Limb (tissue), 2 donors: ENCODE results near the gene RAMP3.
A peak's percentile ranks its signal among the peaks of the same experiment; 100 is the strongest.
"Not testable (repeated sequence)": the region's sequence is repeated elsewhere in the genome, so short reads cannot be mapped to it uniquely, and the experiment has no call there.

Experiments used
- DNase-seq, 2 donors: peaks; one replicate each; pipeline ENCODE4 v3.0.0-alpha.2; 2016; ENCODE audit errors: extremely low spot score in 2 of 2

Gene RAMP3, protein sequence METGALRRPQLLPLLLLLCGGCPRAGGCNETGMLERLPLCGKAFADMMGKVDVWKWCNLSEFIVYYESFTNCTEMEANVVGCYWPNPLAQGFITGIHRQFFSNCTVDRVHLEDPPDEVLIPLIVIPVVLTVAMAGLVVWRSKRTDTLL

DNA sequence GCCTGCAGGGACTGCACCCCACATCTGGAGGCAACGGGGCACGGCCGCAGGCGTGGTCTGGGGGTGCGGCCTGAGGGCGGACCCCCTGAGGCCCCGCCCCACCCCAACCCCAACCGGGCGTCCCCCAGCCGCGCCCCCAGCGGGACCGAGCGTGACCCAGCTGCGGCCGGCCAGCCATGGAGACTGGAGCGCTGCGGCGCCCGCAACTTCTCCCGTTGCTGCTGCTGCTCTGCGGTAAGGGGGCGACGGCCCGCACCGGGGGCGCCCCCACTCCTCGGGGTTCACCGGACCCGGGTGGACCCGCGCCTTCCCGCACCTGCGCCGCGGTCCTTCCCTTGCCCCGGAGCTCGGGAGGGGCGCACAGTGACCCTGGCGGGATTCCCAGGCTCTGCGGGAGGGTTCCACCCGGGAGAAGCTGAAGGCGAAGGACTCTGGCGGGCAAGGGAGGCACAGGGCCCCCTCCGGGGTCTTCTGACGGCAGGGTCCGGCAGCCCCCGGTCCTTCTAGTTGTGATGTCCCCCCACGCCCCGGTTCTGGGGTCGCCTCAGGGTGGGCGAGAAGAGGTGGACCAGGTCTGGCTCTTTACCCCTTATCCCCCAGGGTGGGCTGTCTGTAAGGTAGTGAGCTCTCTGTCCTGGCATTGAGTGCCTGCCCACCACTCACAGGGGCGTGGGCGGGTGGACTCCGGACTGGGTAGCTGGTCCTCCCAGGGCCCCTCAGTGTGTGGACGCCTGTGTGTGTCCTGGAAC is at the start of gene RAMP3:
Gene RAMP3 (plus strand): TSS at position 139 of the 749 bp plus-strand sequence. CDS start 38 bp downstream, at position 177.
- no peak for DNase-seq

DNA sequence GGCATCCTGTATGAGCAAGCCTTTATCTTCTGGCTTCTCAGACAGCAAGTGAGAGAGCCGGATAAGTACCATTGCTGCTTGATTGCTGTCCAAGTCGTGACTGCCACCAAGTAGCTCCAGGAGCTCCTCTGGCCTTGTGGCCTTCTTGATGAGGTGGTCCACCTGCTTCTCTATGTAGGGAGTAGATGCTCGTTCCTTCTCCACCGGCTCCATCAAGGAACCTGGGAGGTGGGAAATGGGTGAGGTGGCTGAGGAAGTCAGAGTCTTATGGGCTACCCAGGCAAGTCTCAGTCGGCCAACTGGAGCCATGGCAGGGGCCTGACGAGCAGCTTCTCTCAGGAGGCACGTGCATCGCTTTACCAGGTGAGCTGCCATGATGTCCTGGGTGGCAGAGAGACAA is 48.7 kb upstream of the RAMP3 start:
- DNase-seq, result no peak

DNA sequence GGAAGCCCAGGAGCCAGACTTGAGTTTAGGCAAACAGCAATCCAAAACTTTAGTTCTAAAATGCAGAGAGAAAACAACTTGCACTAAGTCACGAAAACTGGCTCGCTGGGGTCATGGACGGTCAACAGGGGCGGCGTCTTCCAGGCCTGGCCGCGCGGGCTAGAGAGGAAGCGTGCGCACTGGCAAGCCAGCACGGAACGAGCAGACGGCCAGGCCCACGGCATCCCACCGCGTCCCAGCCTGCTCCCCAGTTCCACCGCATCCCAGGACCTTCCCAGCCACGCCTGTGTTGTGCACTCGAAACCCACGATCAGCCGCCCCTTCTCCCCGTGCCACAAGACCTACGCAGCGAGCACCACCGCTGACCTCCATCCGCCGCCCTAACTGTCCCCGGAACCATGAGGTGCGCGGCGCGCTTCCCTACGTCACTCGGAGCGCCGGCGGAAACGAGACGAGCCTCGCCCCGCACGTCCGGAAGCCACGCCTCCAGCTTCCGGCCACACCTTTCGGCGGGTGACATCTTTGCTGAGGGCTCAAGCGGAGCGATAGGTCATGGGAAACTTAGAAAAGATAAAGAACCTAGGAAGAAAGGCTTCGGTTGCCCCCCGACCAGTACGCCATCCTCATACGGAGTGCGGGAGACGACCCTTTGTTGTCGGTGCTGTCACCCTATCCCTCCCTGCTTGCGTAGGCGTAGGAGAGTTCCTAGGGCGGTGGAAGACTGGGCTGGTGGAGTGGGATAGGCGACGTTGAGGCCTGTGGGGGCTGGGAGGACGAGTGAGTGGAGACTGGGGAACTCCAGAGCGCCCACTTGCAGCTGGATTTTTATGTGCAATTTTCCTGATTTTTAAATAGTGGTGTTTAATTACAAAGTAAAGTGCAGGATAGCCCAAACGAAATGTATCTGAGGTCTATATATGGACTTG is 46.0 kb upstream of the RAMP3 start, which contains the start of gene TBRG4:
Gene TBRG4 (minus strand): TSS at position 400 of the 926 bp plus-strand sequence. CDS start 2,460 bp downstream, outside the sequence.
- DNase-seq, result peak; percentile 95 to 96

DNA sequence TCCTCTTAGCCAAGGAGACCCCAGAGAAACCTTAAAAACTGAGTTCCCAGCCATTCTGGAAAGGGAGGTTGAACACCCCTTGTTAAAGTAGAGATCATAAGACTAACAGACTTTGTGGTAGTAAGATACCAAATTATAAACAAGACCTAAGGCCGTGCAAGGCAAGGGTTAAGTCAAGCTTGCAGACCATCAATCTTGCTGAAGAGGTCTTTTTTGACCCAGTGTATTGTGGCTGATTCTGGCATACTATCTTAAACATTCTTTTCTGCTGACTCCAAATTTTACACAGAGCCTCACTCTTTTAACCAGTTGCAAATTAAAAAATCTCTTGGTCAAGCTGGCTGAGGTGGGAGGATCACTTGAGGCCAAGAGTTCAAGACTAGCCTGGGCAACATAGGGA is 44.9 kb upstream of the RAMP3 start:
- DNase-seq, result no peak

DNA sequence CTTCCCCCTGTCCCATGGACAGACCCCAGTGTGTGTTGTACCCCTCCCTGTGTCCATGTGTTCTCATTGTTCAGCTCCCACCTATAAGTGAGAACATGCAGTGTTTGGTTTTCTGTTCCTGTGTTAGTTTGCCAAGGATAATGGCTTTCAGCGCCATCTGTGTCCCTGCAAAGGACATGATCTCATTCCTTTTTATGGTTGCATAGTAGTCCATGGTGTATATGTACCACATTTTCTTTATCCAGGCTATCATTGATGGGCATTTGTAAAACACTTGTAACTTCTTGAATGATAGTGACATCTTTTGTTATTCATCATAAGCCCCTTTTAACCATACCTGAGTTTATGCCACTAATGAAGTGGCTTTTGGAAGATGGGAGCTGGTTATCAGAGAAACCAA is 43.3 kb upstream of the RAMP3 start:
- DNase-seq, result not testable (repeated sequence)

DNA sequence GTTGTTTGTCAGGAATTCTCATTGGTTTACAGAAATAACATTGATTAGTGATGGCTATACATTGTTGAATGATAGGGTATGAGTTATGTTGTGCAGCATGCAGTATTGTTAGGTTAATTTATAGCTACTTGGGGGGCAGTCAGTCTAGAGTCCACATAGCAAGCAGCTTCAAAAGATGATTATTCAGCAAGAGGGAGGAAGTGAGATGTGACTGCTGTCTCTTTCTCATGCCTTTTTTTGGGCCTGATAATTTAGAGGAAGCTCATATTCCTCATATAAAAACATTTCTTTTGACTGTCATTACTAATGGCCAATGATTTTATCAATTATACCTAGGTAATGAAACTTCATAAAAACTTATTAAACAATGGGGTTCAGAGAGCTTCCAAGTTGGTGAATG is 42.7 kb upstream of the RAMP3 start:
- DNase-seq, result no peak

DNA sequence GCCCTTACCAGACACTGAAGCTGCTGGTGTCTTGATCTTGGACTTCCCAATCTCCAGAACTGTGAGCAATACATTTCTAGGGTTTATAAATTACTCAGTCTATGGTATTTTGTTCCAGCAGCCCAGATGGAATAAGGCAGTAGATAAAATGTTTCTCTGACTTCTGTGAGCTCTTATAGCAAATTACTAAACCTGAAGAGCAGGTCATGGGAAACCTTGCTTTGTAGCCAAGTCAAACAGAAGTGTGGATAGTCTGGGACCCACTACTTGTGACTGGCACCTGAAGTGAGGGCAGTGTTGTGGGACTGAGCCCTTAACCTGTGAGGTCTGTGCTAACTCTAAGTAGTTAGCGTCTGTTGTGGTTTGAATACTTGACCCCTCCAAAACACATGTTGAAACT is 41.5 kb upstream of the RAMP3 start:
- no peak for DNase-seq

DNA sequence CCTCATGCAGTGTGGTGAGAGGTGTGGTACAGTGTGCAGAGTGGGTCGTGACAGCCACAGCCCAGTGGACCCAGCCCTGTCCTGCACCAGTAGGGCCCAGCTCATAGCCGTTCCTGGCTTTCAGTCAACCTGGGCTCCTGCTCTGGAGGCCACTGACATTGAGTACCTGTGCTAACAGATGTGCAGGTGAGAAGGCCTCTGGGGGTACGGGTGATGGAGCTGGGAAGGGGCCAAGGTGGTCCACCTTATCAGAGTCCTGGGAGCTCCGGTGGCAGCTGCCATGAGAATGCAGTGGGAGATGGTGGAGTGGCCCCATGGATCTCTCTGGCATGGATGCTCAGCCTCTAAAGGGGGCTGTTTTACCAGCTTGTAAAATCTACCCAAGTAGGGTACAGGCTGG is 40.0 kb upstream of the RAMP3 start:
- no peak for DNase-seq

DNA sequence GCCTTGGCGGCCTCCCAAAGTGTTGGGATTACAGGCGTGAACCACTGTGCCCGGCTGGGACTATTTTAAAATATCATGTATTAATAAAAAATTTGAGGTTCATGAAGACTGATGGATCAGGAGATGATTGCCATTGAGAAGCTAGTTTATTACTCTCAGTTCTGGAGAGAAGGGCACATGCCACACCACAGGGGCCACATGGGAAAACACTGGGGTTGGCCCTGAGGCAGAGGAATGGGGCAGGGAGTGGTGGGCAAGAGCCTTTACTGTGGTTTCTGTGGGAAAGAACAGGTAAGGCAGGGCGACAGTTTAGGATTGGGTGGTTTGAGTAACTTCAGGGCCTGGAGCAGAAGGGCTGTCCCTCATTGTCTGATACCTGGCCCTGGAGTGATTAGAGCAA is 39.3 kb upstream of the RAMP3 start:
- no peak for DNase-seq

DNA sequence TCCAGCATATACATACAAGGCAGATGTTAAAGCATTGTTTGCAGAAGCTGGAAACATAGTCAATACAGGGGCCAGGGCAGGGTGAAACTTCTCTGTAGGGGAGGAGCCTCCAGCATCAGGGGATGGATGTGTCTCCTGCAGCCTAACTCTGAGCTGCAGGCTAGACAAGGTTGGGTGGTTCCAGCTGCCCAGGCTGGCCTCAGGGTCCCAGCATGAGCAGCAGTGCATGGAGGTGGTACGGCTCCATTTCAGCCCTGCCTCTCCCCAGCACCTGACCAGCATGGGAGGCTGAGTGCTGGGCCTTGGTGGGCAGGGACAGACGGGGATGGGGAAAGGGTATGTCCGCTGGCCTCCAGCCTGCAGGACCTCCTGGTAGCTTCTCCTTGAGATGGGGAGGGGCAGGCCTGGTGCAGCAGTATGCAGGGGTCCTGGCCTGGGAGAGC is 38.7 kb upstream of the RAMP3 start:
- no peak for DNase-seq

DNA sequence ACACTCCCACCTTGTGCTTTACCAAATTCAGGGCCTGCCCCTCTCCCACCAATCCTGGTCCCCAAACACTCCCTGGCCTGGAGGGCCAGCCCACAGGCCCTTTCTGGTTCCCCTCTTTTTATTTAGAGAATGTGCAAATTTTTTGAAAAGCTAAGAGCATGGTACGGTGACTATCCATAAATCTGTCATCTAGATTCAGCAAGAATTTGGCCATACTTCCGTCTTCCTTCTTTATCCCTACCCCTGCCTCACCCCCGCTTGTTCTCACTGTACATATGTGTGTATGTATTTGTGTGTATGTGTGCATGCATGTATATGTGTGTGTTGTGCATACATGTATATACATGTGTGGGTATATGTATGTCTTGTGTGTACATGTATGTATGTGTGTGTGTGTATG is 38.0 kb upstream of the RAMP3 start:
- DNase-seq, result no peak

DNA sequence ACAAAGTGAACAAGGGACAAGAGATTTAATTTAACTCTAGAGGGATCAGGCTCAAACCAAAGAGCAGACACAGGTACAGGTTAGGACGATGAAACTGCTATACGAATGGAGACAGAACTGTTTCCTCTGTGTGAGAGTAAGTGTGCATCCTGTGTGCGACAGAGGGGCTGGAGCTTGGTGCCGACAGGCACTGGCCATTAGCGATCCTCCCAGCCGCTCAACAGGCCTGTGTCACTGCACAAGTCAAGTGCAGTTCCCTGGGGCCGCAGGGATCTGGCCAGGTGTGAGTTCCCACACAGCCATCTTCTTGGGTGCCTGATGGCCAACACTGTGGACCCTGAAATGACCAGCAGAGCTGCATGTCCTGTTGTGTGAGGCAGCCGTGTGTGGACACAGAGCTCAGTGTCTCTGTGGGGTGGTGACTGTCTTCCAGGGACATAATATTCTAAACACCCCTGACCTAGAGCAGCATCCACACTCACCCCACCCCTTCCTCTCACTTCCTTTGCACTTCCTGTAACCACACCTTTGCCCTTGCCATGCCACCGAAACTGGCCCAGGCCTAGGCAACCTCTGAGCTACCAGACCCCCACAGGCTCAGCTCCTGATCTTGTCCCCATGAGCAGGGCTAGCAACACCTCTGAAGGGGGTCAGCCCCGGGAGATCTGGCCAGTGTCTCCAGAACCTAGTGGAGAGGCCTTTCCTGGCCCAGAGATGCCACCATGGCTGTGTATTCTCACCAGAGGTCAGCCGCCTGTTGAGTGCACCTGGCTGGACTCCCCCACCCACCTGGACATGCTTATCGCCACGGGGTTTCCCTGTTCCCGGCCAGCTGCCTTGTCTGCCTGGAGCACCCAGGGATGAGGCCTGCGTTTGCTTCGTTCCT is 34.4 kb upstream of the RAMP3 start:
- no peak for DNase-seq

DNA sequence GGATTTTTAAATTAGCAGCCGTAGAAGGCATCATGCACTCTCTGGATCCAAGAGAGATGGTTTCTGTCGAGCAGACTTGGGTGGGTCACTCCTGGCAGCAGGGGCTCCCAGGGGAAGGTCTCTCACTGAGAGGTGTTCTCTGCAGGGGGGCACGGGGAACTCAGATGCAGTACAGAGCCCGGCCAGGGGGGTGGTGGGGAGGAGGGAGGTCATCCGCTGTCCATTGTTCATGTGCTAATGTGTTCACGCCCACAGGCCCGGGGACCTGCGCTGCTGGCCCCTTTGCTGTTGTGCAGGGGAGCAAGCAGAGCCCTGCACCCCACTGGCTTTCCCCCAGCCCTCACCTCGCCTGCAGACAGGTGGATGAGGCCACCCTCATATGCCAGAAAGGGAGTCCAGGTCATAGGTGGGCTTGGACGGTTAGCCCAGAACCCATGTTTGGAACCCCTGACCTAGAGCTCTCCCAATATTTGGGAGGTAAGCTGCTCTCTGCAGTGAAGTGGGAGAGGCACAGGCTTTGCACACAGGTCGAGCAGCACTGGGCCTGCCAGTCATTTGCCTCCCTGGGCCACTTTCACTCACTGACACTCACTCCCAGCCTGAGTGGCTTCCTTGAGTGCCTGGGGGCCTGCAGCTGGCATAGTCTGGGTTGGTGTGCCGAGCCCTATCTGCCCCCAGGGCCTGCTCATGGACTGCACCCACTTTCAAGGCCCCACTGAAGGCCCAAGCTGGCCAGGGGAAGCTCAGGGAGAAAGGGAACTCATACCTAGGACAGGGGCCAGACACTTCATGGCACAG is 33.5 kb upstream of the RAMP3 start:
- no peak for DNase-seq

DNA sequence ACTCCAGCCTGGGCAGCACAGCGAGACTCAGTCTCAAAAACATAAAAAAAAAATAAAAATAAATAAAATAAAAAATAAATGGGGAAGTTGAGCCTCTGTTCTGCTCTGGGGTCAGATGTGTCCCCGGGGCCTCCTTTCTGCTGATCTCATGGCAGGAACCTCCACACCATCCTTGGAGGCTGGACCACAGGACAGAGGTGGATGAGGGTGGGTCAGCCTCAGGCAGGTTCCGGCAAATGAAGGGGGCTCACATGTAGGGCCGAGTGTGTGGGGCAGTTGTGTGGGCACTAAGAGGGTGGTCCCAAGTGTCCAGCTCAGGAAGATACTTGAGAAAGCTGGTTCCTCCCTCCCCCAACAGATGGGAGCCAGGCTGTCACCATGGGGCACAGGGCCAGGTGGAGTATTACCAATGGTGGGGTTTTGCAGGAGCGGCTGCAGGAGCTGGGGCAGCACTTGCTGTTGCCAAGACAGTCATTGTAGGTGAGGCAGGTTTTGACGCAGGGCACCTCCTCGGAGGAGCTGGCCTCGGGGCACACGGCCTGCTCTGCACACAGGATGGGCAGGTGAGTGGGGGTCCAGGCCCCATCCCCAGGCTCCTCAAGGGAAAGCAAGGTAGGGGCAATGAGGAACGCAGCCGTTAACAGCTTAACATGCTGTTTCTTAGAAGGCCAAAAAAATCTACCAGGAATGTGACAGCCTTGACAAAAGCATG is 32.2 kb upstream of the RAMP3 start:
- DNase-seq, result no peak

DNA sequence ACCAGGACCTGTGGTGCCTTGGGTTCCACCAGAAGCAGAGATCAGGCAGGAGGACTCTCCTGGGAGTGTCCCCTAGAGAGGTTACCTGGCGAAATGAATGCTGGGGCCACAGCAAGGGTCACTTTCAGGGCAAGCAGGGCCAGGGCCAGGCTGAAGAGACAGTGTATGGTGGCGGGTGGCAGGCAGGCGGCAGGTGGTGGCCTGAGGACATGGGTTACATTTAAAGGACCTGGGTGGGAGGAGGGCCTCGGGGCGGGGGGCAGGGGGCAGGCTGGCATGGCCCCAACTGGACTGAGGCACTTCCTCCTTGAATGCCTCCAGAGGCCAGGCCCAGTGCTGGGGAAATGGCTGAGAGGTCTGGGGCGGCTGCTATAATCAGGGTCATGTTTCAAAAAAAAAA is 31.4 kb upstream of the RAMP3 start:
- no peak for DNase-seq

DNA sequence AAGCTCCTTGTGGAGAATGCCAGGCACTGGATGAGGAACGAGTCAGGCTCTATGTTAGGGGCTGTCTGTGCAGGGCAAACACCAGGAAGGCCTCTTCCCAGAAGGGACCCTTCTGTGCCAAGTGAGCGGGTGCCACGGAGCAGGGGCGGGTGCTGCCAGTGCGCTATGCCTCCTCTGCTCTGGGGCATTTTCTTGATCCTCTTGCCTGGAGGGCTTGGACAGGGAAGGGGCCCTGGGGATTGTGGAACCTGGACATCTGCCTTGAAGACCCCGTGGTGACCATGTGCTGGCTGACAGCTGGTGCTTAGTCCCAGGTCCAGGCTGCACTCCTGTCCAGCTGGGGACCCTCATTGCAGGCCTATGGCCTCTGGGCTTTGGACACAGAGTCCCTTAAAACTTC is 30.7 kb upstream of the RAMP3 start:
- DNase-seq, result no peak

DNA sequence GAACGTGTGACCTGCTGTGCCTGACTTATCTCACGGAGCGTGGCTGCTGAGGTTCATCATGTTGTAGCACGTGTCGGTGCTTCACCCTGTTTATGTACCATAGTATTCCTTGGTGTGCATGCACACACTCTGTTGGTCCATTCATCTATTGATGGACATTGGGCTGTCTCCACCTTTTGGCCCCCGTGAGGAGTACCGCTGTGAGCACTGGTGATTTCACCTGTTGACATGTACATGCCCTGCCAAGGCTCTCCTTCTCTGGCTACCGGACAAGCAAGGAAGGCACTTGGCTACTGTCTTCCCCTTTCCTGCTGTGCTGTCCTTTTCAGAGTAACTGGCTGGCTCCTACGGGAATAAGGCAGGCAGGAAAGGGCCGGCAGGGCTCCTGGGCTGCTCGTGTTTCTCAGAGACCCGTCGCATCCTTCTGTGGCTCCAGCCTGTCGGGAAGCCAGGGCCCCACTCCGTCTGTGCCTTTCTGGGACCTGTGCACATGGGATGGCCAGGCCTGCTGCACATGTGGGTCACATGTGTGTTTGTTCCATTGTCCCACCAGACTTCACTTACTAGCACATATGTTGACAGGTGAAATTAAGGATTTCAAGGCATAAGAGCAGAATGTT is 28.3 kb upstream of the RAMP3 start:
- DNase-seq, result no peak

DNA sequence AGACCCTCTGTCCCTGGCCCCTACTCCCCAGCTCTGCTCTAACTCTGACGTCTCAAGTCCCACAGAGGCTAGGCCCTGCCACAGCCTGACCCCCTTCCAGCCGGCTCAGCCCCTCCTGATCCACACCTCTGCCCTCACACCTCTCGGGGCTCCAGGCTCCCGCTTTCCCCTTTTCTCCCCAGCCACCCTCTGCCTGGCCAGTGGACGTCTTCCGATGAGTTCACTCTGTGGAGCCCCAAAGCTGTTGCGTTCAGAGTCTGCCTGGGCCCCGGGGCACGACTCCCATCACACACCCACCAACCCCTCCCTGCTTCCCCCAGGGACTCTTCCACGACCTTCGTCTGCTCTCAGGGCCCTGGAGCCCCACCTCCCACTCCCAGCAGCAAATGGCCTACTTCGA is 27.7 kb upstream of the RAMP3 start:
- DNase-seq, result no peak

DNA sequence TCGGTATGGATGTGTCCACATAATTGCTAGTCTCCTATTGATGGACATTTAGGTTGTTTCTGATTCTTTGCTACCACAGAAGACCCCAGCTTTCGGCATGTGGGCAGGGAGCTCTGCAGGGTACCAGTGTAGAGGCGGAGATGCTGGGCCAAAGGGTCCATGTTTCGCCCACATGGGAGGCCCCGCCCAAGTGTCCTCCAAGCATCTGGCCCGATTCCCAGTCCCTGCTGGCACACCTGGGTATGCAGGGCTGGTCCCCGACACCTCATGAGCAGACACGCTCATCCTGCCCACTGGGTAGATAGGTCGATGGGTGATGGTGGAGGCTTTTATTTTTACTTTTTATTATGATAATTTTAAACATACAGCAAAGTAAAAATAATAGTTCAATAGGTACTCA is 26.7 kb upstream of the RAMP3 start:
- DNase-seq, result no peak
